GM23338 (cell line): ENCODE results near the gene PLN. TPM values are rescaled to one million over a fixed set of nuclear protein-coding genes. Genes with fewer than 3 reads are reported as not detected.

Source experiments
- ATAC-seq: fragments of 200-7000 bp; cut with Tn5 transposase; 3 replicates; pipeline ENCODE4 v1.9.1; 2020
- DNase-seq: peaks from one replicate; pipeline ENCODE4 v3.0.0-alpha.2; 2015; ENCODE audit warnings: low spot score
- H2AFZ ChIP-seq: fragments of 200-600 bp; sonication (generic); 2 replicates; pipeline ENCODE4 v1.8.0; 2016; ENCODE audit warnings: antibody characterized with exemption, mild to moderate bottlenecking, moderate library complexity
- H3F3A ChIP-seq: fragments of 200-600 bp; sonication (generic); replicated peaks from 2 replicates; pipeline ENCODE4 v1.8.0; 2017; ENCODE audit warnings: antibody characterized with exemption, mixed run types, low read depth
- H3K27ac ChIP-seq: fragments of 200-600 bp; sonication (generic); 2 replicates; pipeline ENCODE4 v1.6.1; 2016; ENCODE audit warnings: low read depth
- H3K27me3 ChIP-seq: fragments of 200-600 bp; sonication (generic); 2 replicates; pipeline ENCODE4 v1.8.0; 2016; ENCODE audit warnings: mild to moderate bottlenecking, mixed run types, moderate library complexity; ENCODE audit not compliant: insufficient read depth
- H3K36me3 ChIP-seq: fragments of 200-600 bp; sonication (generic); 2 replicates; pipeline ENCODE4 v1.8.0; 2016; ENCODE audit warnings: mild to moderate bottlenecking; ENCODE audit not compliant: insufficient read depth
- H3K4me1 ChIP-seq: fragments of 200-600 bp; sonication (generic); 2 replicates; pipeline ENCODE4 v1.8.0; 2016; ENCODE audit warnings: mild to moderate bottlenecking, moderate library complexity; ENCODE audit not compliant: insufficient read depth
- H3K4me2 ChIP-seq: fragments of 200-600 bp; sonication (generic); 2 replicates; pipeline ENCODE4 v1.7.1; 2017; ENCODE audit warnings: mixed run types
- H3K4me3 ChIP-seq: fragments of 200-600 bp; sonication (generic); 2 replicates; pipeline ENCODE4 v1.6.1; 2016; ENCODE audit warnings: mixed run types
- H3K79me2 ChIP-seq: fragments of 200-600 bp; sonication (generic); replicated peaks from 2 replicates; pipeline ENCODE4 v1.8.0; 2017; ENCODE audit warnings: mild to moderate bottlenecking; ENCODE audit not compliant: insufficient read depth
- H3K9me2 ChIP-seq: fragments of 200-600 bp; sonication (generic); 2 replicates; pipeline ENCODE4 v1.8.0; 2017; ENCODE audit not compliant: insufficient read depth
- H4K20me1 ChIP-seq: fragments of 200-600 bp; sonication (generic); replicated peaks from 2 replicates; pipeline ENCODE4 v1.8.0; 2017; ENCODE audit warnings: mild to moderate bottlenecking; ENCODE audit not compliant: insufficient read depth
- H3K27ac Mint-ChIP-seq: 2 replicates; pipeline ENCODE4 v1.8.0; 2020; ENCODE audit warnings: inconsistent platforms, mild to moderate bottlenecking, moderate library complexity, mixed read lengths
- H3K27me3 Mint-ChIP-seq: 3 replicates; pipeline ENCODE4 v1.8.0; 2022; ENCODE audit warnings: low read depth, mild to moderate bottlenecking, moderate library complexity, mixed read lengths, inconsistent platforms; ENCODE audit not compliant: insufficient read depth, poor library complexity
- H3K36me3 Mint-ChIP-seq: 3 replicates; pipeline ENCODE4 v1.8.0; 2021; ENCODE audit warnings: low read depth, mild to moderate bottlenecking, inconsistent platforms, moderate library complexity, mixed read lengths
- H3K4me1 Mint-ChIP-seq: 3 replicates; pipeline ENCODE4 v1.8.0; 2020; ENCODE audit warnings: mild to moderate bottlenecking, inconsistent platforms, mixed read lengths
- H3K4me3 Mint-ChIP-seq: 3 replicates; pipeline ENCODE4 v1.8.0; 2021; ENCODE audit warnings: moderate library complexity, mild to moderate bottlenecking, inconsistent platforms, mixed read lengths
- H3K9me3 Mint-ChIP-seq: 3 replicates; pipeline ENCODE4 v1.8.0; 2020; ENCODE audit warnings: moderate library complexity, mild to moderate bottlenecking, inconsistent platforms, mixed read lengths
- CREB1 ChIP-seq: fragments of 250-450 bp; sonication (Bioruptor Pico); IDR thresholded peaks from 2 replicates; pipeline ENCODE4 v1.5.0; 2020; ENCODE audit warnings: low read depth, mild to moderate bottlenecking, moderate library complexity
- EZH2 ChIP-seq: fragments of 200-600 bp; sonication (generic); IDR thresholded peaks from one replicate; pipeline ENCODE4 v1.8.0; 2017; ENCODE audit warnings: antibody characterized with exemption, mild to moderate bottlenecking, low read depth; ENCODE audit not compliant: unreplicated experiment
- EZH2phosphoT487 ChIP-seq: fragments of 200-600 bp; sonication (generic); IDR thresholded peaks from one replicate; pipeline ENCODE4 v1.8.1; 2018; ENCODE audit warnings: antibody characterized with exemption; ENCODE audit not compliant: unreplicated experiment
- JUNB ChIP-seq: IDR thresholded peaks from one replicate; pipeline ENCODE4 v1.6.1; 2016; ENCODE audit warnings: antibody characterized with exemption; ENCODE audit not compliant: unreplicated experiment
- NANOG ChIP-seq: IDR thresholded peaks from 2 replicates; pipeline ENCODE4 v1.6.1; 2016; ENCODE audit warnings: antibody characterized with exemption, borderline replicate concordance
- POLR2AphosphoS5 ChIP-seq: IDR thresholded peaks from 2 replicates; pipeline ENCODE4 v1.6.1; 2016; ENCODE audit warnings: antibody characterized with exemption, low read depth
- STAT1 ChIP-seq: IDR thresholded peaks from one replicate; pipeline ENCODE4 v1.6.1; 2016; ENCODE audit warnings: antibody characterized with exemption; ENCODE audit not compliant: unreplicated experiment
- ZNF114 ChIP-seq: fragments of 250-450 bp; sonication (Bioruptor Pico); IDR thresholded peaks from 2 replicates; pipeline ENCODE4 v1.5.0; 2020; ENCODE audit warnings: mild to moderate bottlenecking, moderate library complexity
- ZNF331 ChIP-seq: fragments of 250-450 bp; sonication (Bioruptor Pico); IDR thresholded peaks from 2 replicates; pipeline ENCODE4 v1.5.0; 2020; ENCODE audit warnings: low read depth, mild to moderate bottlenecking, moderate library complexity
- polyA plus RNA-seq: library from polyadenylated mRNA; unstranded; fragments of >200 nt; fragmentation: Nextera tagmentation; extraction: Ambion mirVana; gene quantifications from 2 replicates; pipeline ENCODE4 v1.2.1, GENCODE V29; 2016
- total RNA-seq: library from RNA; depleted of rRNA; stranded (reverse); fragments of >200 nt; shearing (Covaris generic); gene quantifications from 2 replicates; pipeline ENCODE4 v1.2.3, GENCODE V29; 2014
- TF ChIP-seq, protein P1 (sequence below), 2 experiments: fragments of 200-600 bp in 1 of 2; sonication (generic) in 1 of 2; conservative IDR thresholded peaks; 2 replicates each; pipeline versions ENCODE4 v1.5.1 to v1.6.1; 2016 to 2017; ENCODE audit warnings: antibody characterized with exemption in 2 of 2, low read depth in 2 of 2, mild to moderate bottlenecking in 2 of 2, moderate library complexity in 1 of 2
- TF ChIP-seq, protein P2 (sequence below): IDR thresholded peaks from one replicate; pipeline ENCODE4 v1.6.1; 2018; ENCODE audit warnings: antibody characterized with exemption; ENCODE audit not compliant: unreplicated experiment
- TF ChIP-seq, protein P3 (sequence below): IDR thresholded peaks from 2 replicates; pipeline ENCODE4 v1.6.1; 2016; ENCODE audit warnings: antibody characterized with exemption
- TF ChIP-seq, protein P4 (sequence below): fragments of 250-450 bp; sonication (Bioruptor Pico); IDR thresholded peaks from 2 replicates; pipeline ENCODE4 v1.5.0; 2020; ENCODE audit warnings: mild to moderate bottlenecking, moderate library complexity

The PLN gene
- total and polyA plus RNA-seq, 2 experiments from 2014 or later: 0.10 TPM; not detected in 1

DNA sequence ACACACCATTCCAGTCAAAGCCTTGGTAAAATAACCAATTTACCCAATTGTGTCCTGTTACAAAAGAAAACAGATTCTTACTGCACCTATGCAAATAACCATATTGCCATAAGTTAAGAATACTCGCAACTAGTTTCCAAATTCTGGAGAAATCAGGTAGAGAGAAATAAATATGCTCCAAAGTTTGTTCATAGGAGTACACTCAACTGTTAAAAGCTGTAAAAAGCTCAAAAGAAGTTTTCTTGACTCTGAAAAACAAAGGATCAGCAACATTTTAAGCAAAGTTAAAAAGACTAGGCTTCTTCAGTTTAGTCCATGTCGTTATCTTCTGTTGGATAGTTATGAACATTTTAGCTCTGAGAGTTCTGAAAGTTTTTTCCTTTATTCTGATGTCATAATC is 55.3 kb downstream of the PLN start:
- Mint-ChIP-seq H3K4me3 (no peak overlapping the region), H3K9me3 (peaks cover 28% of the 10 kb centered on the region; the same call in 2 of the 3 replicates), H3K27ac (no peak overlapping the region), H3K27me3 (peaks cover 6% of the 10 kb centered on the region), H3K4me1 (0 out of 3 replicates have a peak, but pooled peaks cover under 1% of the 10 kb centered on the region), H3K36me3 (peaks cover 10% of the 10 kb centered on the region; the same call in 2 of the 3 replicates)
- Histone ChIP-seq H3F3A (no peaks in the 10 kb centered on the region), H3K9me2 (no peaks in the 10 kb centered on the region), H3K27me3 (no peaks in the 10 kb centered on the region), H3K4me3 (no peak overlapping the region), H3K79me2 (peaks cover 5% of the 10 kb centered on the region; the same call in 1 of the 2 replicates), H3K27ac (no peak overlapping the region), H3K36me3 (no peaks in the 10 kb centered on the region), H3K4me1 (no peaks in the 10 kb centered on the region), H3K4me2 (no peak overlapping the region), H2AFZ (no peak overlapping the region), H4K20me1 (no peaks in the 10 kb centered on the region)
- DNase-seq (no peak), ATAC-seq (no peak)
- no peak for TF ChIP-seq EZH2
- no peak for TF ChIP-seq CREB1 (CRISPR knock-in tag)
- no peak for TF ChIP-seq POLR2AphosphoS5
- TF ChIP-seq NANOG: no peak
- no peak for TF ChIP-seq ZNF331 (CRISPR knock-in tag)
- TF ChIP-seq STAT1: no peak
- TF ChIP-seq JUNB: no peak
- TF ChIP-seq, protein P1, sequence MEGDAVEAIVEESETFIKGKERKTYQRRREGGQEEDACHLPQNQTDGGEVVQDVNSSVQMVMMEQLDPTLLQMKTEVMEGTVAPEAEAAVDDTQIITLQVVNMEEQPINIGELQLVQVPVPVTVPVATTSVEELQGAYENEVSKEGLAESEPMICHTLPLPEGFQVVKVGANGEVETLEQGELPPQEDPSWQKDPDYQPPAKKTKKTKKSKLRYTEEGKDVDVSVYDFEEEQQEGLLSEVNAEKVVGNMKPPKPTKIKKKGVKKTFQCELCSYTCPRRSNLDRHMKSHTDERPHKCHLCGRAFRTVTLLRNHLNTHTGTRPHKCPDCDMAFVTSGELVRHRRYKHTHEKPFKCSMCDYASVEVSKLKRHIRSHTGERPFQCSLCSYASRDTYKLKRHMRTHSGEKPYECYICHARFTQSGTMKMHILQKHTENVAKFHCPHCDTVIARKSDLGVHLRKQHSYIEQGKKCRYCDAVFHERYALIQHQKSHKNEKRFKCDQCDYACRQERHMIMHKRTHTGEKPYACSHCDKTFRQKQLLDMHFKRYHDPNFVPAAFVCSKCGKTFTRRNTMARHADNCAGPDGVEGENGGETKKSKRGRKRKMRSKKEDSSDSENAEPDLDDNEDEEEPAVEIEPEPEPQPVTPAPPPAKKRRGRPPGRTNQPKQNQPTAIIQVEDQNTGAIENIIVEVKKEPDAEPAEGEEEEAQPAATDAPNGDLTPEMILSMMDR (conservative IDR thresholded peaks at IDR 0.05; ENCODE audit: low read depth in 2 of 2): no peak
- TF ChIP-seq, protein P2, sequence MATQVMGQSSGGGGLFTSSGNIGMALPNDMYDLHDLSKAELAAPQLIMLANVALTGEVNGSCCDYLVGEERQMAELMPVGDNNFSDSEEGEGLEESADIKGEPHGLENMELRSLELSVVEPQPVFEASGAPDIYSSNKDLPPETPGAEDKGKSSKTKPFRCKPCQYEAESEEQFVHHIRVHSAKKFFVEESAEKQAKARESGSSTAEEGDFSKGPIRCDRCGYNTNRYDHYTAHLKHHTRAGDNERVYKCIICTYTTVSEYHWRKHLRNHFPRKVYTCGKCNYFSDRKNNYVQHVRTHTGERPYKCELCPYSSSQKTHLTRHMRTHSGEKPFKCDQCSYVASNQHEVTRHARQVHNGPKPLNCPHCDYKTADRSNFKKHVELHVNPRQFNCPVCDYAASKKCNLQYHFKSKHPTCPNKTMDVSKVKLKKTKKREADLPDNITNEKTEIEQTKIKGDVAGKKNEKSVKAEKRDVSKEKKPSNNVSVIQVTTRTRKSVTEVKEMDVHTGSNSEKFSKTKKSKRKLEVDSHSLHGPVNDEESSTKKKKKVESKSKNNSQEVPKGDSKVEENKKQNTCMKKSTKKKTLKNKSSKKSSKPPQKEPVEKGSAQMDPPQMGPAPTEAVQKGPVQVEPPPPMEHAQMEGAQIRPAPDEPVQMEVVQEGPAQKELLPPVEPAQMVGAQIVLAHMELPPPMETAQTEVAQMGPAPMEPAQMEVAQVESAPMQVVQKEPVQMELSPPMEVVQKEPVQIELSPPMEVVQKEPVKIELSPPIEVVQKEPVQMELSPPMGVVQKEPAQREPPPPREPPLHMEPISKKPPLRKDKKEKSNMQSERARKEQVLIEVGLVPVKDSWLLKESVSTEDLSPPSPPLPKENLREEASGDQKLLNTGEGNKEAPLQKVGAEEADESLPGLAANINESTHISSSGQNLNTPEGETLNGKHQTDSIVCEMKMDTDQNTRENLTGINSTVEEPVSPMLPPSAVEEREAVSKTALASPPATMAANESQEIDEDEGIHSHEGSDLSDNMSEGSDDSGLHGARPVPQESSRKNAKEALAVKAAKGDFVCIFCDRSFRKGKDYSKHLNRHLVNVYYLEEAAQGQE: no peak
- TF ChIP-seq, protein P3, sequence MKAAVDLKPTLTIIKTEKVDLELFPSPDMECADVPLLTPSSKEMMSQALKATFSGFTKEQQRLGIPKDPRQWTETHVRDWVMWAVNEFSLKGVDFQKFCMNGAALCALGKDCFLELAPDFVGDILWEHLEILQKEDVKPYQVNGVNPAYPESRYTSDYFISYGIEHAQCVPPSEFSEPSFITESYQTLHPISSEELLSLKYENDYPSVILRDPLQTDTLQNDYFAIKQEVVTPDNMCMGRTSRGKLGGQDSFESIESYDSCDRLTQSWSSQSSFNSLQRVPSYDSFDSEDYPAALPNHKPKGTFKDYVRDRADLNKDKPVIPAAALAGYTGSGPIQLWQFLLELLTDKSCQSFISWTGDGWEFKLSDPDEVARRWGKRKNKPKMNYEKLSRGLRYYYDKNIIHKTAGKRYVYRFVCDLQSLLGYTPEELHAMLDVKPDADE: no peak
- no peak for TF ChIP-seq EZH2phosphoT487
- TF ChIP-seq, protein P4, sequence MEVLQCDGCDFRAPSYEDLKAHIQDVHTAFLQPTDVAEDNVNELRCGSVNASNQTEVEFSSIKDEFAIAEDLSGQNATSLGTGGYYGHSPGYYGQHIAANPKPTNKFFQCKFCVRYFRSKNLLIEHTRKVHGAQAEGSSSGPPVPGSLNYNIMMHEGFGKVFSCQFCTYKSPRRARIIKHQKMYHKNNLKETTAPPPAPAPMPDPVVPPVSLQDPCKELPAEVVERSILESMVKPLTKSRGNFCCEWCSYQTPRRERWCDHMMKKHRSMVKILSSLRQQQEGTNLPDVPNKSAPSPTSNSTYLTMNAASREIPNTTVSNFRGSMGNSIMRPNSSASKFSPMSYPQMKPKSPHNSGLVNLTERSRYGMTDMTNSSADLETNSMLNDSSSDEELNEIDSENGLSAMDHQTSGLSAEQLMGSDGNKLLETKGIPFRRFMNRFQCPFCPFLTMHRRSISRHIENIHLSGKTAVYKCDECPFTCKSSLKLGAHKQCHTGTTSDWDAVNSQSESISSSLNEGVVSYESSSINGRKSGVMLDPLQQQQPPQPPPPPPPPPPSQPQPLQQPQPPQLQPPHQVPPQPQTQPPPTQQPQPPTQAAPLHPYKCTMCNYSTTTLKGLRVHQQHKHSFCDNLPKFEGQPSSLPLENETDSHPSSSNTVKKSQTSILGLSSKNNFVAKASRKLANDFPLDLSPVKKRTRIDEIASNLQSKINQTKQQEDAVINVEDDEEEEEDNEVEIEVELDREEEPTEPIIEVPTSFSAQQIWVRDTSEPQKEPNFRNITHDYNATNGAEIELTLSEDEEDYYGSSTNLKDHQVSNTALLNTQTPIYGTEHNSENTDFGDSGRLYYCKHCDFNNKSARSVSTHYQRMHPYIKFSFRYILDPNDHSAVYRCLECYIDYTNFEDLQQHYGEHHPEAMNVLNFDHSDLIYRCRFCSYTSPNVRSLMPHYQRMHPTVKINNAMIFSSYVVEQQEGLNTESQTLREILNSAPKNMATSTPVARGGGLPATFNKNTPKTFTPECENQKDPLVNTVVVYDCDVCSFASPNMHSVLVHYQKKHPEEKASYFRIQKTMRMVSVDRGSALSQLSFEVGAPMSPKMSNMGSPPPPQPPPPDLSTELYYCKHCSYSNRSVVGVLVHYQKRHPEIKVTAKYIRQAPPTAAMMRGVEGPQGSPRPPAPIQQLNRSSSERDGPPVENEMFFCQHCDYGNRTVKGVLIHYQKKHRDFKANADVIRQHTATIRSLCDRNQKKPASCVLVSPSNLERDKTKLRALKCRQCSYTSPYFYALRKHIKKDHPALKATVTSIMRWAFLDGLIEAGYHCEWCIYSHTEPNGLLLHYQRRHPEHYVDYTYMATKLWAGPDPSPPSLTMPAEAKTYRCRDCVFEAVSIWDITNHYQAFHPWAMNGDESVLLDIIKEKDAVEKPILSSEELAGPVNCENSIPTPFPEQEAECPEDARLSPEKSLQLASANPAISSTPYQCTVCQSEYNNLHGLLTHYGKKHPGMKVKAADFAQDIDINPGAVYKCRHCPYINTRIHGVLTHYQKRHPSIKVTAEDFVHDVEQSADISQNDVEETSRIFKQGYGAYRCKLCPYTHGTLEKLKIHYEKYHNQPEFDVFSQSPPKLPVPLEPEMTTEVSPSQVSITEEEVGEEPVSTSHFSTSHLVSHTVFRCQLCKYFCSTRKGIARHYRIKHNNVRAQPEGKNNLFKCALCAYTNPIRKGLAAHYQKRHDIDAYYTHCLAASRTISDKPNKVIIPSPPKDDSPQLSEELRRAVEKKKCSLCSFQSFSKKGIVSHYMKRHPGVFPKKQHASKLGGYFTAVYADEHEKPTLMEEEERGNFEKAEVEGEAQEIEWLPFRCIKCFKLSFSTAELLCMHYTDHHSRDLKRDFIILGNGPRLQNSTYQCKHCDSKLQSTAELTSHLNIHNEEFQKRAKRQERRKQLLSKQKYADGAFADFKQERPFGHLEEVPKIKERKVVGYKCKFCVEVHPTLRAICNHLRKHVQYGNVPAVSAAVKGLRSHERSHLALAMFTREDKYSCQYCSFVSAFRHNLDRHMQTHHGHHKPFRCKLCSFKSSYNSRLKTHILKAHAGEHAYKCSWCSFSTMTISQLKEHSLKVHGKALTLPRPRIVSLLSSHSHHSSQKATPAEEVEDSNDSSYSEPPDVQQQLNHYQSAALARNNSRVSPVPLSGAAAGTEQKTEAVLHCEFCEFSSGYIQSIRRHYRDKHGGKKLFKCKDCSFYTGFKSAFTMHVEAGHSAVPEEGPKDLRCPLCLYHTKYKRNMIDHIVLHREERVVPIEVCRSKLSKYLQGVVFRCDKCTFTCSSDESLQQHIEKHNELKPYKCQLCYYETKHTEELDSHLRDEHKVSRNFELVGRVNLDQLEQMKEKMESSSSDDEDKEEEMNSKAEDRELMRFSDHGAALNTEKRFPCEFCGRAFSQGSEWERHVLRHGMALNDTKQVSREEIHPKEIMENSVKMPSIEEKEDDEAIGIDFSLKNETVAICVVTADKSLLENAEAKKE (CRISPR knock-in tag): no peak
- no peak for TF ChIP-seq ZNF114 (CRISPR knock-in tag)
